ENCODE data around the gene LMTK3.

Gene LMTK3

GRCh38 chr19:48509467-48510194, 2.0 kb downstream of the LMTK3 start:
- FAIRE-seq (no peak), DNase-seq (ENCODE audit: insufficient read length, low spot score) (no peak)
- TF ChIP-seq SPI1 (IDR thresholded peaks at IDR 0.05; ENCODE audit: low read depth, low read length): no peak

GRCh38 chr19:48508729-48509411, 2.8 kb downstream of the LMTK3 start:
- FAIRE-seq: no peak
- no peak for DNase-seq (ENCODE audit: insufficient read length, low spot score)
- TF ChIP-seq TAF1 (IDR thresholded peaks at IDR 0.05; ENCODE audit: low read depth, low read length): no peak
- TF ChIP-seq SPI1 (IDR thresholded peaks at IDR 0.05; ENCODE audit: low read depth, low read length): no peak
- TF ChIP-seq POLR2A (IDR thresholded peaks at IDR 0.05; ENCODE audit: low read depth, low read length): no peak
- TF ChIP-seq POU2F2 (IDR thresholded peaks at IDR 0.05; ENCODE audit: low read depth, low read length): no peak
- TF ChIP-seq POLR2AphosphoS5 (IDR thresholded peaks at IDR 0.05; ENCODE audit: low read depth, low read length): no peak
- no peak for TF ChIP-seq PAX5 (IDR thresholded peaks at IDR 0.05; ENCODE audit: insufficient read depth, low read length, severe bottlenecking)

GRCh38 chr19:48507911-48508439, 3.7 kb downstream of the LMTK3 start:
- DNase-seq (ENCODE audit: insufficient read length, low spot score) (no peak), FAIRE-seq (no peak)
- no peak for TF ChIP-seq POLR2AphosphoS5 (IDR thresholded peaks at IDR 0.05; ENCODE audit: low read depth, low read length)
- no peak for TF ChIP-seq PAX5 (IDR thresholded peaks at IDR 0.05; ENCODE audit: insufficient read depth, low read length, severe bottlenecking)
- TF ChIP-seq POU2F2 (IDR thresholded peaks at IDR 0.05; ENCODE audit: low read depth, low read length): no peak
- no peak for TF ChIP-seq POLR2A (IDR thresholded peaks at IDR 0.05; ENCODE audit: low read depth, low read length)
- no peak for TF ChIP-seq TAF1 (IDR thresholded peaks at IDR 0.05; ENCODE audit: low read depth, low read length)
- no peak for TF ChIP-seq SPI1 (IDR thresholded peaks at IDR 0.05; ENCODE audit: low read depth, low read length)

GRCh38 chr19:48506138-48506733, 5.4 kb downstream of the LMTK3 start:
- TF ChIP-seq SPI1 (IDR thresholded peaks at IDR 0.05; ENCODE audit: low read depth, low read length) (no peak), PAX5 (IDR thresholded peaks at IDR 0.05; ENCODE audit: insufficient read depth, low read length, severe bottlenecking) (no peak), POLR2A (IDR thresholded peaks at IDR 0.05; ENCODE audit: low read depth, low read length) (no peak), POLR2AphosphoS5 (IDR thresholded peaks at IDR 0.05; ENCODE audit: low read depth, low read length) (no peak), POU2F2 (IDR thresholded peaks at IDR 0.05; ENCODE audit: low read depth, low read length) (no peak), TAF1 (IDR thresholded peaks at IDR 0.05; ENCODE audit: low read depth, low read length) (no peak)
- FAIRE-seq (no peak), DNase-seq (ENCODE audit: insufficient read length, low spot score) (no peak)

GRCh38 chr19:48502350-48503018, 9.2 kb downstream of the LMTK3 start:
- FAIRE-seq (no peak), DNase-seq (ENCODE audit: insufficient read length, low spot score) (no peak)
- no peak for TF ChIP-seq SPI1 (IDR thresholded peaks at IDR 0.05; ENCODE audit: low read depth, low read length)
- no peak for TF ChIP-seq POLR2AphosphoS5 (IDR thresholded peaks at IDR 0.05; ENCODE audit: low read depth, low read length)
- TF ChIP-seq POLR2A (IDR thresholded peaks at IDR 0.05; ENCODE audit: low read depth, low read length): no peak
- TF ChIP-seq POU2F2 (IDR thresholded peaks at IDR 0.05; ENCODE audit: low read depth, low read length): no peak
- no peak for TF ChIP-seq TAF1 (IDR thresholded peaks at IDR 0.05; ENCODE audit: low read depth, low read length)
- no peak for TF ChIP-seq PAX5 (IDR thresholded peaks at IDR 0.05; ENCODE audit: insufficient read depth, low read length, severe bottlenecking)

- DNase-seq (ENCODE audit: insufficient read length, low spot score): no peak
- FAIRE-seq: peak; percentile 69
- TF ChIP-seq POLR2A (IDR thresholded peaks at IDR 0.05; ENCODE audit: low read depth, low read length) (no peak), SPI1 (IDR thresholded peaks at IDR 0.05; ENCODE audit: low read depth, low read length) (no peak), TAF1 (IDR thresholded peaks at IDR 0.05; ENCODE audit: low read depth, low read length) (no peak), POU2F2 (IDR thresholded peaks at IDR 0.05; ENCODE audit: low read depth, low read length) (no peak), POLR2AphosphoS5 (IDR thresholded peaks at IDR 0.05; ENCODE audit: low read depth, low read length) (no peak), PAX5 (IDR thresholded peaks at IDR 0.05; ENCODE audit: insufficient read depth, low read length, severe bottlenecking) (no peak)
These were observed 9.9 kb downstream of the LMTK3 start for GRCh38 chr19:48501494-48502349.

- FAIRE-seq: no peak
- TF ChIP-seq POU2F2 (IDR thresholded peaks at IDR 0.05; ENCODE audit: low read depth, low read length) (no peak), POLR2AphosphoS5 (IDR thresholded peaks at IDR 0.05; ENCODE audit: low read depth, low read length) (no peak), TAF1 (IDR thresholded peaks at IDR 0.05; ENCODE audit: low read depth, low read length) (no peak), PAX5 (IDR thresholded peaks at IDR 0.05; ENCODE audit: insufficient read depth, low read length, severe bottlenecking) (no peak), POLR2A (IDR thresholded peaks at IDR 0.05; ENCODE audit: low read depth, low read length) (no peak), SPI1 (IDR thresholded peaks at IDR 0.05; ENCODE audit: low read depth, low read length) (no peak)
- no peak for DNase-seq (ENCODE audit: insufficient read length, low spot score)
These were observed 10.7 kb downstream of the LMTK3 start for GRCh38 chr19:48500830-48501493.
